B cell (primary cell): ENCODE results near the gene ZSWIM6. TPM values are rescaled to one million over a fixed set of nuclear protein-coding genes. Genes with fewer than 3 reads are reported as not detected.

Experiments used
- ATAC-seq: fragments of 200-7000 bp; cut with Tn5 transposase; one replicate; pipeline ENCODE4 v1.10.0; 2021; ENCODE audit warnings: low read depth, mild to moderate bottlenecking, moderate number of reproducible peaks, moderate library complexity
- CTCF ChIA-PET: fragments of 350-600 bp; sonication (Branson Sonifier 250); formaldehyde crosslinking; loops from one replicate; lab custom pipeline; 2021; ENCODE audit warnings: antibody characterized with exemption, inconsistent platforms; lab: Charles Lee
- POLR2A ChIA-PET: fragments of 350-600 bp; sonication (Branson Sonifier 250); formaldehyde crosslinking; loops from one replicate; lab custom pipeline; 2021; ENCODE audit warnings: antibody characterized with exemption; lab: Charles Lee
- DNase-seq: peaks from one replicate; pipeline ENCODE4 v3.0.0; 2013
- H2AFZ ChIP-seq: 2 replicates; pipeline ENCODE4 v1.6.1; 2012; ENCODE audit warnings: mild to moderate bottlenecking, low read depth, low read length; ENCODE audit not compliant: insufficient read depth, poor library complexity, severe bottlenecking
- H3K27ac ChIP-seq, 2 donors: 1 replicate in 1 of 2; 2 replicates in 1 of 2; pipeline ENCODE4 v1.5.1; 2012 to 2013; ENCODE audit warnings: low read length in 2 of 2, mild to moderate bottlenecking in 2 of 2, moderate library complexity in 1 of 2
- H3K27me3 ChIP-seq, 4 experiments: fragments of 200-600 bp in 1 of 4; sonication (generic) in 1 of 4; replicated peaks in 1 of 4; 1 replicate in 2 of 4; 2 replicates in 2 of 4; pipeline versions ENCODE4 v1.6.1 to v1.7.0; 2013 to 2016; ENCODE audit warnings: low read length in 3 of 4, mild to moderate bottlenecking in 2 of 4, mixed read lengths in 1 of 4, moderate library complexity in 1 of 4; ENCODE audit not compliant: insufficient read depth in 4 of 4, control insufficient read depth in 3 of 4; ENCODE audit errors: control extremely low read depth in 1 of 4
- H3K36me3 ChIP-seq, 2 experiments: replicated peaks in 1 of 2; 1 replicate in 1 of 2; 2 replicates in 1 of 2; pipeline versions ENCODE4 v1.6.1 to v1.7.1; 2013; ENCODE audit warnings: low read length in 1 of 2; ENCODE audit not compliant: insufficient read depth in 2 of 2, control insufficient read depth in 1 of 2; ENCODE audit errors: control extremely low read depth in 1 of 2, extremely low read depth in 1 of 2
- H3K4me1 ChIP-seq, 2 donors: fragments of 200-600 bp in 1 of 2; sonication (generic) in 1 of 2; 1 replicate in 1 of 2; 2 replicates in 1 of 2; pipeline versions ENCODE4 v1.5.1 to v1.6.1; 2013 to 2017; ENCODE audit warnings: low read length in 2 of 2; ENCODE audit not compliant: control insufficient read depth in 2 of 2, insufficient read depth in 2 of 2
- H3K4me2 ChIP-seq: replicated peaks from 2 replicates; pipeline ENCODE3; 2012; ENCODE audit warnings: mild to moderate bottlenecking, low read depth, low read length; ENCODE audit not compliant: poor library complexity, severe bottlenecking
- H3K4me3 ChIP-seq, 5 experiments: fragments of 200-600 bp in 1 of 5; sonication (generic) in 1 of 5; 1 replicate in 3 of 5; 2 replicates in 2 of 5; pipeline versions ENCODE4 v1.5.1 to v1.7.0; 2011 to 2016; ENCODE audit warnings: low read length in 4 of 5, mild to moderate bottlenecking in 4 of 5, low read depth in 2 of 5, control low read depth in 1 of 5, moderate library complexity in 1 of 5; ENCODE audit not compliant: insufficient read depth in 1 of 5; ENCODE audit errors: control extremely low read depth in 1 of 5, extremely low read depth in 1 of 5
- H3K79me2 ChIP-seq: fragments of 200-600 bp; sonication (generic); one replicate; pipeline ENCODE4 v1.6.0; 2016; ENCODE audit warnings: low read length; ENCODE audit not compliant: control insufficient read depth, insufficient read depth
- H3K9ac ChIP-seq: fragments of 200-600 bp; sonication (generic); 2 replicates; pipeline ENCODE4 v1.6.1; 2017; ENCODE audit warnings: mild to moderate bottlenecking, low read length, moderate library complexity
- H3K9me3 ChIP-seq, 3 donors: one replicate each; pipeline versions ENCODE4 v1.6.1 to v1.7.1; 2013; ENCODE audit warnings: low read length in 2 of 3; ENCODE audit not compliant: control insufficient read depth in 2 of 3, insufficient read depth in 1 of 3; ENCODE audit errors: control extremely low read depth in 1 of 3
- H4K20me1 ChIP-seq: 2 replicates; pipeline ENCODE4 v1.6.0; 2012; ENCODE audit warnings: mild to moderate bottlenecking, low read length; ENCODE audit not compliant: insufficient read depth, control insufficient read depth, poor library complexity, severe bottlenecking
- H3K27ac Mint-ChIP-seq: one replicate; pipeline ENCODE4 v1.8.0; 2021; ENCODE audit warnings: mixed read lengths
- H3K27me3 Mint-ChIP-seq: one replicate; pipeline ENCODE4 v1.8.0; 2021; ENCODE audit warnings: mixed read lengths
- H3K4me1 Mint-ChIP-seq: one replicate; pipeline ENCODE4 v1.8.0; 2021; ENCODE audit warnings: mixed read lengths
- H3K4me3 Mint-ChIP-seq: one replicate; pipeline ENCODE4 v1.8.0; 2021; ENCODE audit warnings: mixed read lengths
- H3K9me3 Mint-ChIP-seq: one replicate; pipeline ENCODE4 v1.8.0; 2022; ENCODE audit warnings: mixed read lengths; ENCODE audit not compliant: insufficient read depth
- EZH2 ChIP-seq: IDR thresholded peaks from 2 replicates; pipeline ENCODE4 v1.6.1; 2012; ENCODE audit warnings: borderline replicate concordance, low read depth, mild to moderate bottlenecking, moderate library complexity, low read length; ENCODE audit not compliant: insufficient read depth, poor library complexity, severe bottlenecking
- WGBS: methylation state at CpG from one replicate; pipeline ENCODE4 v1.1.5; 2013; ENCODE audit warnings: missing lambda C conversion rate; ENCODE audit not compliant: insufficient coverage; 5-methylcytosine and 5-hydroxymethylcytosine counted together
- intact Hi-C: fragments of 100-400 bp; cut with micrococcal nuclease; formaldehyde crosslinking; loops from one replicate; pipeline ENCODE4 v1.10.0; 2022
- polyA plus RNA-seq: library from polyadenylated mRNA; depleted of rRNA; stranded (reverse); fragments of >200 nt; gene quantifications from 2 replicates; pipeline ENCODE4 v1.2.3, GENCODE V29; 2012
- total RNA-seq, 2 donors: library from RNA; stranded (reverse); fragments of 120-200 nt in 1 of 2; gene quantifications; 1 replicate in 1 of 2; 2 replicates in 1 of 2; pipeline versions ENCODE4 v1.2.3 to v1.2.4, GENCODE V29; 2013 to 2022
- TF ChIP-seq, protein P1 (sequence below): fragments of 200-600 bp; IDR thresholded peaks from one replicate; pipeline ENCODE4 v1.8.0; 2022; ENCODE audit warnings: antibody characterized with exemption, mild to moderate bottlenecking

Gene ZSWIM6
- total and polyA plus RNA-seq, 2 donors (not counting 1 experiment from before 2014, with no cell fraction given) = 7.9 to 16.4 TPM

GRCh38 chr5:61489574-61489973 lies 157.5 kb downstream of the ZSWIM6 start:
- H4K20me1 ChIP-seq = peaks cover 7% of the 10 kb centered on the region
- peaks cover 7 to 10% of the 10 kb centered on the region in 2 experiments for H3K36me3 ChIP-seq
- H3K9me3 ChIP-seq = no peaks in the 10 kb centered on the region
- Mint-ChIP-seq H3K4me3 (no peak overlapping the region), H3K4me1 (no peaks in the 10 kb centered on the region), H3K27ac (no peak overlapping the region), H3K27me3 (no peaks in the 10 kb centered on the region), H3K9me3 (peaks cover 3% of the 10 kb centered on the region)
- H3K79me2 ChIP-seq = peaks cover 7% of the 10 kb centered on the region
- no CpG with 5 or more reads among the region's 1 CpG for WGBS
- H3K27me3 ChIP-seq = no peaks in the 10 kb centered on the region
- TF ChIP-seq, protein P1, sequence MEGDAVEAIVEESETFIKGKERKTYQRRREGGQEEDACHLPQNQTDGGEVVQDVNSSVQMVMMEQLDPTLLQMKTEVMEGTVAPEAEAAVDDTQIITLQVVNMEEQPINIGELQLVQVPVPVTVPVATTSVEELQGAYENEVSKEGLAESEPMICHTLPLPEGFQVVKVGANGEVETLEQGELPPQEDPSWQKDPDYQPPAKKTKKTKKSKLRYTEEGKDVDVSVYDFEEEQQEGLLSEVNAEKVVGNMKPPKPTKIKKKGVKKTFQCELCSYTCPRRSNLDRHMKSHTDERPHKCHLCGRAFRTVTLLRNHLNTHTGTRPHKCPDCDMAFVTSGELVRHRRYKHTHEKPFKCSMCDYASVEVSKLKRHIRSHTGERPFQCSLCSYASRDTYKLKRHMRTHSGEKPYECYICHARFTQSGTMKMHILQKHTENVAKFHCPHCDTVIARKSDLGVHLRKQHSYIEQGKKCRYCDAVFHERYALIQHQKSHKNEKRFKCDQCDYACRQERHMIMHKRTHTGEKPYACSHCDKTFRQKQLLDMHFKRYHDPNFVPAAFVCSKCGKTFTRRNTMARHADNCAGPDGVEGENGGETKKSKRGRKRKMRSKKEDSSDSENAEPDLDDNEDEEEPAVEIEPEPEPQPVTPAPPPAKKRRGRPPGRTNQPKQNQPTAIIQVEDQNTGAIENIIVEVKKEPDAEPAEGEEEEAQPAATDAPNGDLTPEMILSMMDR = no peak
- no peak for TF ChIP-seq EZH2
- H3K4me1 ChIP-seq = no peaks in the 10 kb centered on the region
- H3K9ac ChIP-seq = no peak overlapping the region
- ATAC-seq (no peak), DNase-seq (no peak)
- H3K27ac ChIP-seq = no peak overlapping the region
- H3K4me2 ChIP-seq = no peak overlapping the region
- POLR2A ChIA-PET = no interaction called here
- intact Hi-C loops = no loop called here
- CTCF ChIA-PET = no interaction called here
- H3K4me3 ChIP-seq = no peak overlapping the region
- H2AFZ ChIP-seq = no peak overlapping the region

DNA sequence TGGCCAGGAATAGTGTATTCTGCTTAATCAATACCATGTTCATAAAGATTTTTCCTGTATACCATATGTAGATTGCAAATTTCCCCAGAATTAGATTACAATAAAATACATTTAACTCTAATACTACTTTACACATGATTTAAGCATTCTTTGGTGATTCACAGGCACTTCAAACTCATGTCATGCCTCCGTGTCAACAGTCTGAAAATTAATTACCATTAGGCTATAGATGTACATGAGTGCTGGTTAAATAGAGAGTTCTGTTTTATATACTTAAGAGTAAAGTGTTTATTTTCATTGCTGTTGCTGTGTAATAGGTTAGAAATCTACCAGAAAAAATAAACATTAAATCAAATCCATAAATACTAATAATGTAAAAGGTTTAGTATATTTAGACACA lies 159.8 kb downstream of the ZSWIM6 start:
- H3K4me2 ChIP-seq = no peak overlapping the region
- intact Hi-C loops = no loop called here
- H3K4me3 ChIP-seq = no peak overlapping the region
- Mint-ChIP-seq H3K4me1 (no peaks in the 10 kb centered on the region), H3K9me3 (no peaks in the 10 kb centered on the region), H3K27ac (no peak overlapping the region), H3K4me3 (no peak overlapping the region), H3K27me3 (no peaks in the 10 kb centered on the region)
- H3K79me2 ChIP-seq = peaks cover 6% of the 10 kb centered on the region
- H2AFZ ChIP-seq = no peak overlapping the region
- TF ChIP-seq, protein P1 = no peak
- TF ChIP-seq EZH2 = no peak
- H3K27me3 ChIP-seq = no peaks in the 10 kb centered on the region
- no CpG with 5 or more reads among the region's 1 CpG for WGBS
- peaks cover 7% of the 10 kb centered on the region for H4K20me1 ChIP-seq
- ChIA-PET CTCF (no interaction called here), POLR2A (no interaction called here)
- DNase-seq (no peak), ATAC-seq (no peak)
- no peaks in the 10 kb centered on the region for H3K4me1 ChIP-seq
- no peak overlapping the region for H3K27ac ChIP-seq
- H3K36me3 ChIP-seq = peaks cover 6 to 13% of the 10 kb centered on the region in 2 experiments
- no peak overlapping the region for H3K9ac ChIP-seq
- H3K9me3 ChIP-seq = no peaks in the 10 kb centered on the region
